ENCODE results near the gene BLOC1S1. TPM values are rescaled to one million over a fixed set of nuclear protein-coding genes. Genes with fewer than 3 reads are reported as not detected.

Gene BLOC1S1
- 71.4 TPM for total RNA-seq

GRCh38 chr12:55715833-55716581, at the start of gene BLOC1S1:
Gene BLOC1S1 (plus strand): TSS chr12:55716046. CDS start chr12:55716052, 6 bp downstream.

GRCh38 chr12:55707841-55708694, 7.8 kb upstream of the BLOC1S1 start, which contains the start of gene ITGA7:
Gene ITGA7 (minus strand): TSS chr12:55707904. CDS start chr12:55707682, 222 bp downstream.

GRCh38 chr12:55720071-55720564, 4.3 kb downstream of the BLOC1S1 start, which contains the start of gene RDH5:
Gene RDH5 (plus strand): TSS chr12:55720393. CDS start chr12:55721185, 792 bp downstream.

GRCh38 chr12:55728939-55729818, 13.3 kb downstream of the BLOC1S1 start, which contains the start of gene CD63:
Gene CD63 (minus strand): TSS chr12:55729009. CDS start chr12:55728341, 668 bp downstream.

GRCh38 chr12:55742719-55743405, 27.0 kb downstream of the BLOC1S1 start, which contains the start of gene GDF11:
Gene GDF11 (plus strand): TSS chr12:55743122. CDS start chr12:55743317, 195 bp downstream.

Small RNA genes lying within 50 kb of the gene (small RNA-seq; reads per million reads assigned to genes)
- gene AC009779.1 (ENCODE audit: low replicate concordance) = not detected
- gene RF00017 (ENCODE audit: low replicate concordance) = not detected

Other genes starting within 250 kb of the BLOC1S1 start
- gene OR6C70, start 245.9 kb upstream of the BLOC1S1 start, total RNA-seq = not detected
- not detected for gene OR6C68, start 223.7 kb upstream of the BLOC1S1 start, total RNA-seq
- gene OR6C4, start 166.4 kb upstream of the BLOC1S1 start, total RNA-seq = not detected
- not detected for gene OR2AP1, start 143.6 kb upstream of the BLOC1S1 start, total RNA-seq
- not detected for gene OR10P1, start 79.2 kb upstream of the BLOC1S1 start, total RNA-seq
- gene ITGA7, start 8.1 kb upstream of the BLOC1S1 start, total RNA-seq = 79.3 TPM
- gene RDH5, start 4.3 kb downstream of the BLOC1S1 start, total RNA-seq = 19.6 TPM
- gene CD63, start 13.0 kb downstream of the BLOC1S1 start, total RNA-seq = 395 TPM
- gene GDF11, start 27.1 kb downstream of the BLOC1S1 start, total RNA-seq = 11.4 TPM
- gene SARNP, start 101.7 kb downstream of the BLOC1S1 start, total RNA-seq = 38.0 TPM
- 19.3 TPM for gene ORMDL2, start 102.0 kb downstream of the BLOC1S1 start, total RNA-seq
- 37.1 TPM for gene DNAJC14, start 113.5 kb downstream of the BLOC1S1 start, total RNA-seq
- gene MMP19, start 126.9 kb downstream of the BLOC1S1 start, total RNA-seq = 1.5 TPM
- 22.0 TPM for gene PYM1, start 211.8 kb downstream of the BLOC1S1 start, total RNA-seq
- 20.2 TPM for gene DGKA, start 215.1 kb downstream of the BLOC1S1 start, total RNA-seq
- 3.2 TPM for gene PMEL, start 250.0 kb downstream of the BLOC1S1 start, total RNA-seq

Measured in metanephros (tissue), 2 donors.